Neural progenitor cell (in vitro differentiated cells): Measurements from ENCODE around the gene GAMT. TPM values are rescaled to one million over a fixed set of nuclear protein-coding genes. Genes with fewer than 3 reads are reported as not detected.
A peak's percentile ranks its signal among the peaks of the same experiment; 100 is the strongest.

ENCODE experiments used
- DNase-seq: peaks from one replicate; pipeline ENCODE4 v3.0.0-alpha.2; 2016; ENCODE audit warnings: low spot score
- H2AFZ ChIP-seq: fragments of 200-600 bp; sonication (generic); replicated peaks from 2 replicates; pipeline ENCODE4 v1.6.1; 2016; ENCODE audit warnings: antibody characterized with exemption
- H3F3A ChIP-seq: fragments of 200-600 bp; sonication (generic); 2 replicates; pipeline ENCODE4 v1.6.1; 2016; ENCODE audit warnings: antibody characterized with exemption, low read depth
- H3K27ac ChIP-seq: fragments of 200-600 bp; sonication (generic); 2 replicates; pipeline ENCODE4 v1.5.1; 2016; ENCODE audit warnings: mild to moderate bottlenecking
- H3K27me3 ChIP-seq: fragments of 200-600 bp; sonication (generic); 2 replicates; pipeline ENCODE4 v1.6.1; 2016; ENCODE audit warnings: mild to moderate bottlenecking, moderate library complexity
- H3K36me3 ChIP-seq: fragments of 200-600 bp; sonication (generic); 2 replicates; pipeline ENCODE4 v1.5.1; 2016
- H3K4me1 ChIP-seq: fragments of 200-600 bp; sonication (generic); 2 replicates; pipeline ENCODE4 v1.6.1; 2016; ENCODE audit warnings: mixed run types
- H3K4me2 ChIP-seq: fragments of 200-600 bp; sonication (generic); 2 replicates; pipeline ENCODE4 v1.6.1; 2016
- H3K4me3 ChIP-seq: fragments of 200-600 bp; sonication (generic); 2 replicates; pipeline ENCODE4 v1.5.1; 2016
- H3K79me2 ChIP-seq: fragments of 200-600 bp; sonication (generic); 2 replicates; pipeline ENCODE4 v1.6.1; 2016; ENCODE audit warnings: low read depth
- H3K9ac ChIP-seq: fragments of 200-600 bp; sonication (generic); 2 replicates; pipeline ENCODE4 v1.6.1; 2016
- H3K9me3 ChIP-seq: fragments of 200-600 bp; sonication (generic); 2 replicates; pipeline ENCODE4 v1.5.1; 2016; ENCODE audit warnings: low read depth
- H4K20me1 ChIP-seq: fragments of 200-600 bp; sonication (generic); 2 replicates; pipeline ENCODE4 v1.6.1; 2016; ENCODE audit warnings: low read depth
- H3K27ac Mint-ChIP-seq: 3 replicates; pipeline ENCODE4 v1.8.0; 2021; ENCODE audit warnings: mixed read lengths
- H3K27me3 Mint-ChIP-seq: 2 replicates; pipeline ENCODE4 v1.8.0; 2022; ENCODE audit warnings: low read depth, mild to moderate bottlenecking, inconsistent platforms, moderate library complexity, mixed read lengths; ENCODE audit not compliant: insufficient read depth
- H3K36me3 Mint-ChIP-seq: 3 replicates; pipeline ENCODE4 v1.8.0; 2021; ENCODE audit warnings: mixed read lengths
- H3K4me1 Mint-ChIP-seq: 3 replicates; pipeline ENCODE4 v1.8.0; 2021; ENCODE audit warnings: mixed read lengths
- H3K4me3 Mint-ChIP-seq: 3 replicates; pipeline ENCODE4 v1.8.0; 2021; ENCODE audit warnings: mild to moderate bottlenecking, moderate library complexity, mixed read lengths
- H3K9me3 Mint-ChIP-seq: 3 replicates; pipeline ENCODE4 v1.8.0; 2020; ENCODE audit warnings: mixed read lengths
- EZH2 ChIP-seq: fragments of 200-600 bp; sonication (generic); IDR thresholded peaks from 2 replicates; pipeline ENCODE4 v1.6.1; 2017; ENCODE audit warnings: antibody characterized with exemption, mild to moderate bottlenecking, moderate library complexity
- EZH2phosphoT487 ChIP-seq: fragments of 200-600 bp; sonication (generic); IDR thresholded peaks from 2 replicates; pipeline ENCODE4 v1.6.1; 2017; ENCODE audit warnings: antibody characterized with exemption
- total RNA-seq: library from RNA; depleted of rRNA; stranded (reverse); fragments of >200 nt; gene quantifications from 2 replicates; pipeline ENCODE4 v1.2.3, GENCODE V29; 2015; ENCODE audit warnings: low replicate concordance
- TF ChIP-seq, protein P1 (sequence below): fragments of 200-600 bp; sonication (generic); IDR thresholded peaks from 2 replicates; pipeline ENCODE4 v1.5.1; 2017; ENCODE audit warnings: antibody characterized with exemption, mild to moderate bottlenecking

The GAMT gene
- total RNA-seq, 1 donor from 2014 or later = 13.8 TPM

DNA sequence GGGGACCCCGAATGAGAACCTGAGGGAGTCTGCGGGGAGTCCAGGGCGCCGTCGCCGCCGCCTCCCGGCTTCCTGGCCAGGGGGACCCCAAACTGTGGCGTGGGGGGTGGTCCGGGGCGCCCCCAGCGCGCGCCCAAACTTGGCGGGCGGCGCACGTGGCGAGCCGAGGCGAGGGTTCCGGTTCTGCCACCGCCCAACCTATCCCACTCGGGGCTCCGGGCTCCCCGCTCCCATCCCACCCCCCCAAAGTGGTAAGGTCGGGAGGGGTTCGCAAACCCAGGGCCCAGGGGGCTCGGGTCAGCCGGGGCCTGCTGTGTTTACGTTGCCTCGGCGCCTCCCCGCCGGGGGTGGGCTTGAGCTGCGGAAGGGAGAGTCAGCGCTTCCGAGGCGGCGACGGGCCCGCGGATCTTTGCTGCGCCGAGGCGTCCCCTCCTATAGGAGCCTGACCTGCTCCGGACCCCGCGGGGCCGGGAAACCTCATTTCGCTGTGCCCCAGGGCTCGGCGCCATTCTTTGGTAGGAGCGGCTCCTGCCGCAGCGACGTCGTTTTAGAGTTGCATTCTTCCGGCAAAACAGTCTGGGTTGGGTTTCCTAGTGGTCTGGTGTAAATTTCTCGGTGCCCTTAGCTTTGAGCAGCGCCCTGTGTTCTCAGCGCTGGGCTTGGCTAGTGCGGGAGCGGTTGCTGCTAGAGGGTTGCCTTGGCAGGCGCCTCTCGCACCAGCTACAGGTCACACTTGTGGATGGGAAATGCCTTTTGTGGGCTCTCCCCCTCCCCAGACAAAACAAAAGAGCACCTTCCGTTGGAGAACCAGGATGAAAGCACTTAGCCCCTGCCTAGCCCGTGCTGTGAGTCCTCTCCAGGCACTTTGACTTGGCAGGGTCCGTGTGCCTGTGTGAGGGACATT is 7.2 kb upstream of the GAMT start:
- Histone ChIP-seq H3K27ac (no peak overlapping the region), H3K4me3 (peak overlapping the region; percentile 99), H3F3A (peaks cover 24% of the 10 kb centered on the region), H3K27me3 (peaks cover 10% of the 10 kb centered on the region), H3K4me2 (peak overlapping the region; percentile 96), H3K36me3 (no peaks in the 10 kb centered on the region), H2AFZ (no peak overlapping the region), H3K9ac (peak overlapping the region; percentile 73), H3K4me1 (peaks cover 14% of the 10 kb centered on the region), H3K9me3 (no peaks in the 10 kb centered on the region), H3K79me2 (peaks cover 60% of the 10 kb centered on the region), H4K20me1 (peaks cover 57% of the 10 kb centered on the region)
- TF ChIP-seq EZH2phosphoT487 = no peak
- TF ChIP-seq, protein P1, sequence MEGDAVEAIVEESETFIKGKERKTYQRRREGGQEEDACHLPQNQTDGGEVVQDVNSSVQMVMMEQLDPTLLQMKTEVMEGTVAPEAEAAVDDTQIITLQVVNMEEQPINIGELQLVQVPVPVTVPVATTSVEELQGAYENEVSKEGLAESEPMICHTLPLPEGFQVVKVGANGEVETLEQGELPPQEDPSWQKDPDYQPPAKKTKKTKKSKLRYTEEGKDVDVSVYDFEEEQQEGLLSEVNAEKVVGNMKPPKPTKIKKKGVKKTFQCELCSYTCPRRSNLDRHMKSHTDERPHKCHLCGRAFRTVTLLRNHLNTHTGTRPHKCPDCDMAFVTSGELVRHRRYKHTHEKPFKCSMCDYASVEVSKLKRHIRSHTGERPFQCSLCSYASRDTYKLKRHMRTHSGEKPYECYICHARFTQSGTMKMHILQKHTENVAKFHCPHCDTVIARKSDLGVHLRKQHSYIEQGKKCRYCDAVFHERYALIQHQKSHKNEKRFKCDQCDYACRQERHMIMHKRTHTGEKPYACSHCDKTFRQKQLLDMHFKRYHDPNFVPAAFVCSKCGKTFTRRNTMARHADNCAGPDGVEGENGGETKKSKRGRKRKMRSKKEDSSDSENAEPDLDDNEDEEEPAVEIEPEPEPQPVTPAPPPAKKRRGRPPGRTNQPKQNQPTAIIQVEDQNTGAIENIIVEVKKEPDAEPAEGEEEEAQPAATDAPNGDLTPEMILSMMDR = no peak
- no peak for TF ChIP-seq EZH2
- Mint-ChIP-seq H3K36me3 (peaks cover 9% of the 10 kb centered on the region), H3K27me3 (no peaks in the 10 kb centered on the region), H3K27ac (peak overlapping the region; percentile 81), H3K4me3 (peak overlapping the region; percentile 97), H3K9me3 (no peaks in the 10 kb centered on the region), H3K4me1 (peaks cover 29% of the 10 kb centered on the region)
- peak; percentile 70 for DNase-seq

DNA sequence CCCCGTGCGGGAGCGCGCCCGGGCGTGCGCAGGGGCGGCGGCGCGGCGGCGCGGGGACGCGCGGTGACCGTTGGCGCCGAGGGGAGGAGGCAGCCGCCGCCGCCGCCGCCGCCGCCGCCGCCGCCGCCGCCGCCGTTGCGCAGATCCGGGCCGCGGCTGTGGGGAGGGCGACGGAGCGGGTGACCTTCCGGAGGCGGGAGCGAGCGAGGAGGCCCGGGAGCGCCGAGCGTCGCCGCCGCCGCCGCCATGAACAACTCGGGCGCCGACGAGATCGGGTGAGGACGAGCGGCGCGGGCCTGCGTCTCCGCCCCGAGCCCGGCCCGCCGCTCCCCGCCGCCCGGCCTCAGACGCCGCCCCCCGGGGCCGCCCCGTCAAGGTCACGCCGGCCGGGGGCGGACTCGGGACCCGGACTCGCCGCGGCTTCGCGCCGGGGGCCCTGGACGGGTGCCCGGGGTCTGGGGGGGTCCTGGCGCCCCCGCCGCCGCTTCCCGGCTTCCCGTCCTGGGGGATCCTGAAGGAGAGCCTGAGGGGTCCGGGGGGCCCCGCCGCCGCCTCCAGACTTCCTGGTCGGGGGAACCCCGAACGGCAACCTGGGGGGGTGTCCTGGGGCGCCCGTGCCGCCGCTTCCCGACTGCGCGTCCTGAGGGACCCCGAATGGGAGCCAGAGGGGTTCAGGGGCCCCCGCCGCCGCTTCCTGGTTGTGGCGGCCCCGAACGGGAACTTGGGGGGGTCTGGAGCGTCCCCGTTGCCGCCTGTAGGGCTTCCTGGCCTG is 6.4 kb upstream of the GAMT start, which contains the start of gene DAZAP1:
TSS of gene DAZAP1 (plus strand) at position 59 of the 772 bp plus-strand sequence. CDS start at position 247, 188 bp downstream.
- peak within 1 kb of the TSS; percentile 96 for H3K4me2 ChIP-seq
- peak within 1 kb of the TSS; percentile 97 for H3K4me3 Mint-ChIP-seq
- peaks cover 14% of the 10 kb centered on the region for H3K4me1 ChIP-seq
- H4K20me1 ChIP-seq = peaks cover 49% of the 10 kb centered on the region
- peak within 1 kb of the TSS; percentile 63 for H3K27ac Mint-ChIP-seq
- TF ChIP-seq, protein P1 = no peak
- no peak for TF ChIP-seq EZH2
- peaks cover 10% of the 10 kb centered on the region for H3K27me3 ChIP-seq
- H3K4me1 Mint-ChIP-seq = peaks cover 35% of the 10 kb centered on the region
- H3K36me3 Mint-ChIP-seq = peaks cover 9% of the 10 kb centered on the region
- H2AFZ ChIP-seq = no peak within 1 kb of the TSS
- H3K9ac ChIP-seq = peak within 1 kb of the TSS; percentile 73
- H3K27me3 Mint-ChIP-seq = peaks cover 1% of the 10 kb centered on the region
- no peak for DNase-seq
- H3K27ac ChIP-seq = no peak within 1 kb of the TSS
- peaks cover 51% of the 10 kb centered on the region for H3K79me2 ChIP-seq
- H3K9me3 ChIP-seq = no peaks in the 10 kb centered on the region
- H3K36me3 ChIP-seq = no peaks in the 10 kb centered on the region
- peak within 1 kb of the TSS; percentile 99 for H3K4me3 ChIP-seq
- H3F3A ChIP-seq = peaks cover 20% of the 10 kb centered on the region
- no peaks in the 10 kb centered on the region for H3K9me3 Mint-ChIP-seq

DNA sequence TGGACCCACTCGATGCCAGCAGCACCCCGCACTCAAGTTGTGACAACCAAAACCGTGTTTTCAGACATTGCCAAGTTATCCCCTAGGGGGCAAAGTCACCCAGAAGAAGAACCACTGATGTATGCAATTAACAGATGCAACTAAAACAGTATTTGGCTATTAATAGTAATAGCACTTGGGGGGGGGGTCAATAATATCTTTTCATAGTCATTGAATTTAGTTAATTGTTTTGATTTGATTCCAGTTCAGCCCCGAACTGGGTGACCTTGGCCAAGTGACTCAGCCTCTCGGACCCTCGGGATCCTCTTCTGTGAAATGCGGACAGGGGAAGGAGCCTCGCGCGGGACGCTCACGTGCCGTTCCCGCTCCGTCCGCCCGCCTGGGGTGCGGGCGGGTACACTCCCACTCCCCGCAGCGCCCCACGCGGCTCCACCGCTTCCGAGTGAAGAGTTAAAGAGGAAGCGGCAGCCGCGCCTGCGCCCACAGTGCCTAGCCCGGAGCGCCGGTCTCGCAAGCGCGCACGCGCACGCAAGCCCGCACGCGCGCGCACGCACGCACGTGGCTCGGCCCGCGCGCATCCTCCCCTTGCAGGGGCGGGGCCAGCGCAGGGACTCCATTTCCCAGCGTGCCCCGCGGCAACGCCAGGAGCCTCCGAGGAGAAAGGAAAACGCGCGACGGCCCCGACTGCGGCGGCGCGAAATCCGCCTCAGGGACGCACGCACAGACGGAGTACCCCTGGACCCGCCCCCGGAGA is 5.6 kb upstream of the GAMT start:
- peaks cover 44% of the 10 kb centered on the region for H3K79me2 ChIP-seq
- H3K9me3 ChIP-seq = no peaks in the 10 kb centered on the region
- peak overlapping the region; percentile 44 for H3K4me3 ChIP-seq
- no peak overlapping the region for H2AFZ ChIP-seq
- H3K4me3 Mint-ChIP-seq = peak overlapping the region; percentile 86
- H3K27ac ChIP-seq = no peak overlapping the region
- H3K9me3 Mint-ChIP-seq = no peaks in the 10 kb centered on the region
- peak overlapping the region; percentile 56 for H3K4me2 ChIP-seq
- peak overlapping the region; percentile 63 for H3K27ac Mint-ChIP-seq
- TF ChIP-seq EZH2phosphoT487 = no peak
- TF ChIP-seq, protein P1 = peak; percentile 62
- no peak for TF ChIP-seq EZH2
- H4K20me1 ChIP-seq = peaks cover 41% of the 10 kb centered on the region
- H3K27me3 ChIP-seq = peaks cover 13% of the 10 kb centered on the region
- no peak overlapping the region for H3K9ac ChIP-seq
- peaks cover 2% of the 10 kb centered on the region for H3K27me3 Mint-ChIP-seq
- peaks cover 35% of the 10 kb centered on the region for H3K4me1 Mint-ChIP-seq
- peaks cover 14% of the 10 kb centered on the region for H3K4me1 ChIP-seq
- H3F3A ChIP-seq = peaks cover 20% of the 10 kb centered on the region
- DNase-seq = peak; percentile 100
- H3K36me3 Mint-ChIP-seq = peaks cover 9% of the 10 kb centered on the region
- no peaks in the 10 kb centered on the region for H3K36me3 ChIP-seq
